ENCODE measurements around the gene LRIG2. TPM values are rescaled to one million over a fixed set of nuclear protein-coding genes. Genes with fewer than 3 reads are reported as not detected.
"Not testable (repeated sequence)": the region's sequence is repeated elsewhere in the genome, so short reads cannot be mapped to it uniquely, and the experiment has no call there.

Gene LRIG2
- total and polyA plus RNA-seq, 2 donors (not counting 3 experiments of a cell fraction or from before 2014, with no cell fraction given), result 8.4 to 20.1 TPM

DNA sequence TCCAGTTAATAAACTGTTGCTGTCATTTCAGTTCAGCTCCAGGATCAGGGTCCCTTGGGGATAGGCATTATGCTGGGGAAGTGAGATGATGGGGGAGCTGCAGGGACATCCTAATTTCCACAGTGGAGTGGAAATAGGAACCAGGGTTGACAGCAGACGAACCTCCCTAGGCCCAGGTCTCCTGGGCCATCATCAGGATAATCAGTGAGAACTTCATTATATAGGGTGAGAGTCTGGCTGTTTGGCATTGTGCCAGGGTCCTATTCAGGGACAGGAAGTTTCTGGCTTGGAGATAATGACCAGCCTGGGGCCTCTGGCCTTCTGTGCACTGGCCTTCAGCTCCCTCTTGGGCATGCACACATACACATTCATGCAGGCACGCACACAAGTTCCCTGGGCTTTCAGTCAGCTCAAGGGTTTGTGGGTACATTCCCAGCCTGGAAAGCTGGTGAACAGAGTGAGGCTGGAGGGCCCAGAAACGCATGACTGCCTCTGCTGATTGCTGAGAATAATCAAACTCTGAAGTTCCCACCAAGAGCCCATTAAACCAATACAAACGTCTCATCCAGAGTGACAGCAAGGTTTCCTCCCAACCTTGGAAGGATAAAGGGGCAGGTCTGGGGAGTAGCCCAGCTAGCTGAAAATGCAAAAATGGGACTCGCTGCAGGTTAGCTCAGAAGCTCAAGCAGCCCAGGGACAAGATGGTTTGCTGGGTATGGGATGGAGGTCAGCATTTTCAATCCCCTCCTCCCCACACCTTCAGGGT, 13.9 kb upstream of the LRIG2 start:
- H3K27me3 ChIP-seq (ENCODE audit: control insufficient read depth in 2 of 2, insufficient read depth in 2 of 2, low read length in 2 of 2), result no peaks in the 10 kb centered on the region
- peak; percentile 58 for TF ChIP-seq POLR2AphosphoS5 (IDR thresholded peaks at IDR 0.05; ENCODE audit: insufficient read depth, low read depth, low read length)
- TF ChIP-seq CTCF (IDR thresholded peaks at IDR 0.05; ENCODE audit: extremely low read depth in 1 of 2, insufficient read depth in 1 of 2, low read depth in 1 of 2, low read length in 2 of 2), result no peak
- no peak for TF ChIP-seq MYC (IDR thresholded peaks at IDR 0.05; ENCODE audit: low read depth, low read length)
- TF ChIP-seq GATA2 (IDR thresholded peaks at IDR 0.05; ENCODE audit: insufficient read depth, insufficient read length, low read depth, low read length), result peak; percentile 49
- no peak for TF ChIP-seq EZH2 (IDR thresholded peaks at IDR 0.05; ENCODE audit: borderline replicate concordance, low read depth, low read length, severe bottlenecking)
- TF ChIP-seq FOS (IDR thresholded peaks at IDR 0.05; ENCODE audit: borderline replicate concordance, insufficient read depth, low read length), result no peak
- peak overlapping the region; percentile 21 for H3K27ac ChIP-seq (ENCODE audit: insufficient read depth, low read depth, low read length)
- dilution Hi-C loops (cut with MboI; ENCODE audit: extremely low pct_ligation_motif_present, low sequenced_read_pairs) (no loop called here), intact Hi-C loops (cut with micrococcal nuclease) (loop anchor here (5.0 kb wide), 1 partner anchor 102 kb away; the partner anchor contains the start of gene SLC16A1)
- H3K9me1 ChIP-seq (replicated peaks; ENCODE audit: control insufficient read depth, extremely low read depth, insufficient read depth, low read length), result no peaks in the 10 kb centered on the region
- H3K9ac ChIP-seq (replicated peaks; ENCODE audit: extremely low read depth, insufficient read depth, low read length), result peak overlapping the region; percentile 3
- H3K4me1 ChIP-seq (ENCODE audit: control insufficient read depth, extremely low read depth, insufficient read depth, low read length), result peaks cover 20% of the 10 kb centered on the region
- BruUV-seq (replicated peaks), result no TSS peak
- no peak overlapping the region for H3K4me3 ChIP-seq (replicated peaks in 1 of 3; ENCODE audit: insufficient read depth in 1 of 3, low read depth in 1 of 3, low read length in 3 of 3)
- H3K79me2 ChIP-seq (ENCODE audit: control insufficient read depth, insufficient read depth, low read length), result no peaks in the 10 kb centered on the region
- peak overlapping the region; percentile 82 for H2AFZ ChIP-seq (ENCODE audit: low read depth, low read length)
- DNase-seq (ENCODE audit: low read depth, low spot score) (peak; percentile 72), FAIRE-seq (peak; percentile 82)
- ChIA-PET CTCF (interaction anchor here (0.8 to 7.1 kb wide), 3 partner anchors 12 to 16 kb away, joined by 4 to 81 read pairs (median 31); partner anchors contain the start of gene LRIG2), POLR2A (interaction anchor here (0.7 to 1.2 kb wide), 2 partner anchors 13 to 103 kb away, joined by 3 read pairs; partner anchors contain the start of gene SLC16A1)
- no peaks in the 10 kb centered on the region for H3K9me3 ChIP-seq (replicated peaks; ENCODE audit: control insufficient read depth, insufficient read depth, low read length)
- no peaks in the 10 kb centered on the region for H4K20me1 ChIP-seq (replicated peaks; ENCODE audit: control insufficient read depth, extremely low read depth, insufficient read depth, low read length)
- H3K4me2 ChIP-seq (ENCODE audit: insufficient read depth, low read length), result peak overlapping the region; percentile 4
- H3K36me3 ChIP-seq (ENCODE audit: control insufficient read depth in 2 of 2, extremely low read depth in 1 of 2, insufficient read depth in 2 of 2, low read length in 2 of 2), result no peaks in the 10 kb centered on the region

GRCh38 chr1:113063456-113063855, 9.5 kb upstream of the LRIG2 start:
- H3K79me2 ChIP-seq (ENCODE audit: control insufficient read depth, insufficient read depth, low read length); FAIRE-seq; dilution Hi-C loops (cut with MboI; ENCODE audit: extremely low pct_ligation_motif_present, low sequenced_read_pairs); H3K27ac ChIP-seq (ENCODE audit: insufficient read depth, low read depth, low read length); POLR2A ChIA-PET; H3K9me1 ChIP-seq (replicated peaks; ENCODE audit: control insufficient read depth, extremely low read depth, insufficient read depth, low read length); H3K36me3 ChIP-seq (ENCODE audit: control insufficient read depth in 2 of 2, extremely low read depth in 1 of 2, insufficient read depth in 2 of 2, low read length in 2 of 2); H2AFZ ChIP-seq (ENCODE audit: low read depth, low read length); DNase-seq (ENCODE audit: low read depth, low spot score); H3K9me3 ChIP-seq (replicated peaks; ENCODE audit: control insufficient read depth, insufficient read depth, low read length); H3K27me3 ChIP-seq (ENCODE audit: control insufficient read depth in 2 of 2, insufficient read depth in 2 of 2, low read length in 2 of 2); H4K20me1 ChIP-seq (replicated peaks; ENCODE audit: control insufficient read depth, extremely low read depth, insufficient read depth, low read length); H3K4me3 ChIP-seq (replicated peaks in 1 of 3; ENCODE audit: insufficient read depth in 1 of 3, low read depth in 1 of 3, low read length in 3 of 3); H3K9ac ChIP-seq (replicated peaks; ENCODE audit: extremely low read depth, insufficient read depth, low read length); BruUV-seq (replicated peaks); H3K4me2 ChIP-seq (ENCODE audit: insufficient read depth, low read length); intact Hi-C loops (cut with micrococcal nuclease): not testable (repeated sequence)
- CTCF ChIA-PET, result interaction anchor here (0.6 to 2.0 kb wide), 2 partner anchors 9 to 30 kb away, joined by 3 to 6 read pairs; partner anchors contain the start of gene LRIG2
- H3K4me1 ChIP-seq (ENCODE audit: control insufficient read depth, extremely low read depth, insufficient read depth, low read length), result peaks cover 14% of the 10 kb centered on the region
